GM18505 (cell line): Measurements from ENCODE around the gene GTPBP3.
"Not testable (repeated sequence)": the region's sequence is repeated elsewhere in the genome, so short reads cannot be mapped to it uniquely, and the experiment has no call there.

Experiments used
- ATAC-seq: cut with Tn5 transposase; IDR thresholded peaks from one replicate; pipeline ENCODE4 v1.9.1; 2021; ENCODE audit not compliant: unreplicated experiment
- POLR2A ChIP-seq: IDR thresholded peaks from 4 replicates; pipeline ENCODE4 v1.6.1; 2011; ENCODE audit warnings: borderline replicate concordance; ENCODE audit not compliant: insufficient read depth, insufficient read length; ENCODE audit errors: extremely low read depth

GTPBP3 gene

DNA sequence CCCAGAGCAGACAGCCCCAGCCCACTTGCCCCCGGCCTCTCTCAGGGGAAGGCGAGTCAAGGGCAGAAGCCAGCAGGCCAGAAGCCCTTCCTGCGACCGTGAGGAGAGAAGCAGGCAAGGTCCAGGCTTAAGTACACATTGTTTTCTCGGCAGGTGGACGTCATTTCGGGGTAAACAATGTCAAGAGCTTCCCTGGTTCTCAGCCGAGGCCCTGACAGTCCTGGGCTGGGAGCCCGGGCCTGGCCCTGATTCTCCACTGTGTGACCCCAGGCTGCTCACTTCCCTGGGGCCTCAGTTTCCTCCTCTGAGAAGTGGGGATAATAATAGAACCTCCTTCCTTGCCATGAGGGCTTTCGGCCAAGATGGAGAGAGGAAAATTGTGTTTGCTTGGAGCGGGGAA is 20.4 kb downstream of the GTPBP3 start:
- TF ChIP-seq POLR2A = no peak
- no peak for ATAC-seq

GRCh38 chr19:17358395-17358794 is 21.0 kb downstream of the GTPBP3 start:
- ATAC-seq = no peak
- TF ChIP-seq POLR2A = no peak

GRCh38 chr19:17359905-17360800 is 22.8 kb downstream of the GTPBP3 start:
- no peak for ATAC-seq
- no peak for TF ChIP-seq POLR2A

DNA sequence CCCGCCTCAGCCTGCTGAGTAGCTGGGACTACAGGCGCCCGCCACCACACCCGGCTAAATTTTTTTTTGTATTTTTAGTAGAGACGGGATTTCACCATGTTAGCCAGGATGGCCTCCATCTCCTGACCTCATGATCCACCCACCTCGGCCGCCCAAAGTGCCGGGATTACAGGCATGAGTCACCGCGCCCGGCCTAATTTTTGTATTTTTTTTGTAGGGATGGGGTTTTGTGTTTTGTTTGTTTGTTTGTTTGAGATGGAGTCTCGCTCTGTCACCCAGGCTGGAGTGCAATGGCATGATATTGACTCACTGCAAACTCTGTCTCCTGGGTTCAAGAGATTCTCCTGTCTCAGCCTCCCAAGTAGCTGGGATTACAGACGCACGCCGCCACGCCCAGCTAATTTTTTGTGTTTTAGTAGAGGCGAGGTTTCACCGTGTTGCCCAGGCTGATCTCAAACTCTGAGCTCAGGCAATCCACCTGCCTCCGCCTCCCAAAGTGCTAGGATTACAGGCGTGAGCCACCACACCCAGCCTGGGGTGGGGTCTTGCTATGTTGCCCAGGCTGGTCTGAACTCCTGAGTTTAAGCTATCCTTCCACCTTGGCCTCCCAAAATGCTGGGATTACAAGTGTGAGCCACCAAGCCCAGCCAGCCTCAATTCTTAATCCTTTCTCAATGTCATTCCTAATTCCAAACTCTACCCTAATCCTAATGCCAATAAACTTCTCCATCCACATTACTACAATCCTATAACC is 26.7 kb downstream of the GTPBP3 start:
- not testable (repeated sequence) for ATAC-seq

- ATAC-seq = no peak
Measured at GRCh38 chr19:17365361-17365760, 28.0 kb downstream of the GTPBP3 start.

GRCh38 chr19:17370026-17370587 is 32.8 kb downstream of the GTPBP3 start:
- peak; percentile 77 for ATAC-seq
- TF ChIP-seq POLR2A = no peak

More at GRCh38 chr19:17365361-17365760, 28.0 kb downstream of the GTPBP3 start:
- TF ChIP-seq POLR2A = no peak

- TF ChIP-seq POLR2A = no peak
- no peak for ATAC-seq
Measured at GRCh38 chr19:17376935-17377600, 39.7 kb downstream of the GTPBP3 start, which contains the start of gene PLVAP. Gene PLVAP (minus strand): TSS chr19:17377342. CDS start chr19:17377288, 54 bp downstream.

DNA sequence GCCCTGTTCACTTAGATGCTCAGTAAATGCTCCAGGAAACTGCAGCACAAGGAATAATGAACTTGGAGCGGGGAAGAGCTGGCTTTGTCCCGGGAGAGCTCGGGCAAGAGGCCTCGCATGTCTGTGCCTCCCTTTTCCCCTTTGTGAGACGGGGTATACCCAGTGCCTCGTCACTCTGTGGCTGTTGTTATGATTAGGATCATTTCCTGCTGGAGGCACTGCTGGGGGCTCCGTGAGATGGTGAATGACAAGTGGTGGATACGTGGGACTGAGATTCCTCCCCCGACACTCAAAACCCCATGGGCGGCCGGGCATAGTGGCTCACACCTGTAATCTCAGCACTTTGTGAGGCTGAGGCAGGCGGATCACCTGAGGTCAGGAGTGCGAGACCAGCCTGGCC is 40.9 kb downstream of the GTPBP3 start:
- ATAC-seq = no peak
- TF ChIP-seq POLR2A = no peak

- no peak for TF ChIP-seq POLR2A
- ATAC-seq = no peak
Measured at GRCh38 chr19:17379221-17379631, 41.9 kb downstream of the GTPBP3 start.

- ATAC-seq = no peak
- no peak for TF ChIP-seq POLR2A
Measured at GRCh38 chr19:17380426-17381138, 43.2 kb downstream of the GTPBP3 start.

GRCh38 chr19:17385878-17386611 is 48.7 kb downstream of the GTPBP3 start:
- no peak for TF ChIP-seq POLR2A
- no peak for ATAC-seq

GRCh38 chr19:17389288-17389687 is 51.9 kb downstream of the GTPBP3 start:
- TF ChIP-seq POLR2A = no peak
- no peak for ATAC-seq
